NCI-H2081 (cell line): Measurements from ENCODE around the gene STK39.
A peak's percentile ranks its signal among the peaks of the same experiment; 100 is the strongest.

ENCODE experiments used
- DNase-seq, 2 experiments: peaks; one replicate each; lab custom pipeline; 2025; lab: John Stamatoyannopoulos, UW

STK39 gene

GRCh38 chr2:168210216-168210894 lies 37.0 kb downstream of the STK39 start:
- DNase-seq = no peak

GRCh38 chr2:168208652-168209051 lies 38.7 kb downstream of the STK39 start:
- DNase-seq = no peak

GRCh38 chr2:168207851-168208250 lies 39.5 kb downstream of the STK39 start:
- no peak for DNase-seq

GRCh38 chr2:168203762-168204693 lies 43.4 kb downstream of the STK39 start:
- DNase-seq = no peak

- no peak for DNase-seq
These were observed 45.7 kb downstream of the STK39 start for GRCh38 chr2:168201584-168202116.

DNA sequence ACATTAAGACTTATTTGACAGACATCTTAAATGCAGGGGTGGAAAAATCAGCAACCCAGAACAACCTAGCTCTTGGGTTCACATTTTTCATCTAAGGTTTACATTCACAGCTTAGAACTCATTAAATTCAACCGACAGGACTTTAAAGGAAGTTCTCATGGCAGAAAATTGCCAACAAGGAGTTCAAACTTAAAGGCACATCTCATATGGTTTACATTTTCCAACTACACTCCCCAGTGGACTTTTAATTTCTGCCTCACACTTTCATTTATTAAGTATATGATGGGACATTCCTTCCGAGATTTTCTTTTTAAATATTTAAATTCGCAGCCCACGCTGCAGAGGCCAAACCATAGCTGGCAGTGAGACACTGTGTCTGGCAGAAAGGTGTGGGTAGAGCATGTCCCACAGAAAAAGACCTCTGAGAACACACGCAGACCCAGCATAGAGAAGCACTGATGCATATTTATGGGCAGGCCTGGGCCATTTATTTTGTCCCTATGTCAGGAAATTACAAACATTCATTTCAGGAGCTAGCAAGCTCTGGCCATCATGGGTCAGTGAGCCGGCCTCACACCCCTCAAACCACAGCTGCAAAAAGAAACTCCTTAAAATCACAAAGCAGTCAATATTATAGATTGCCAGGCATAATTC lies 46.3 kb downstream of the STK39 start:
- DNase-seq = no peak

DNA sequence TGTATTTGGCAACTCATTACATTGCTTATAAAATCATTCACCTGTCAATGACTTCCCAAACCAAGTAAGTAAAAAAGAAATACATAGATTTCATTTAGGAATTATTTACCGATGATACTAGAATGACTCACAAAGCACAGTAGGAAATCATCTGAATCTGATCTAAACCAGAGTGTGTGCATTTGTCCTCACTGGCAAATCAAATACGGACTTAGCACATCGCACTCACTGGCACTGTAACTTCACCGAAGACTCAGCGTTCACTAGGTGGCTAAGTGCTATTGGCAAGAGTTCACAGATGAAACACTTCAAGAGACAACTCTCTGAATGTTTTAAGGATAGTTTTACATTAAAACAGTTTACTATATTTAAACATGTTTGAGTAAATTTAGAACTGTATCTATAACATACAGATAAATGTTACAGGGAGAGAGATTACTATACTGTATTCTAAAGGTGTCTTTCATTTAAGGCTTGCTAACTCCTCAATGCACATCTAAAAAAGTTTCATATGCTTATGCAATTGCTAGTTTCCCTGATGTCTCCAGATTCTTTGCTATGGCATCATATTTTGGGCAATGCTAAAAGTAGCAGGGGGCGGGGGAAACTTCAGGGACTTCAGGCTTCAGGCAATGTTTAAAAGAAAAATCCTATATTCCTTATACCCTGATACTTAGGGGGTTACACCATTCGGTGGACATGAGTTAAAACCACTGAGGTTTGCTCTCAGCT lies 48.8 kb downstream of the STK39 start:
- no peak for DNase-seq

GRCh38 chr2:168196764-168197180 lies 50.6 kb downstream of the STK39 start:
- DNase-seq = no peak

DNA sequence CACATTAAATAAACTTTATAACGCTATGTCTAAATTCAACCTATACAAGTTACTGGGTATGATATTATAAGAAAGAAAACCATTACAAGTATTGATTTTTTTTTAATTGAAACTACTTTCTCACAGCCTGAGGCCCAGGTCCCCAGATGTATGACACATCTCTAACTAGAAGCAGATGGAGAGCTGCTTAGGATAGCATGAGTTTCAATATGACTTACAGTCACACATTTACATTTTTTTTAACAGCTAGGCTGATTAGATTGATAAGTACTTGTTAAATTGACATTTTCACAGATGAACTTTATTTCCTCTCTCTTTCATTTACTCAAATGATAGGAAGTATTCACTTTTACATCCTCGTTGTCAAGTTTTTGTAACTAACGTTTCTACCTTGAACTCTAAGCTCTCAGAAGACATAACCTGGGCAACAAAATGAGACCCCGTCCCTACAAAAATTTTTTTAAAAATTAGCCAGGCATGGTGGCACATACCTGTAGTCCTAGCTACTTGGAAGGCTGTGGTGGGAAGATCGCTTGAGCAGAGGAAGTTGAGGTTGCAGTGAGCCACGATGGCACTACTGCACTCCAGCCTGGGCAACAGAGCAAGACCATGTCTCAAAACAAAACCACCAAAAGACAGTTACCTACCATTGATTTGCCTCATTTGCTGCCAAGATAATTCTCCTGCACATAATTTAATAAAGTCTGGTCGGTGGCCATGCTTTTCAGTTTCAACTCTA lies 52.4 kb downstream of the STK39 start:
- no peak for DNase-seq

DNA sequence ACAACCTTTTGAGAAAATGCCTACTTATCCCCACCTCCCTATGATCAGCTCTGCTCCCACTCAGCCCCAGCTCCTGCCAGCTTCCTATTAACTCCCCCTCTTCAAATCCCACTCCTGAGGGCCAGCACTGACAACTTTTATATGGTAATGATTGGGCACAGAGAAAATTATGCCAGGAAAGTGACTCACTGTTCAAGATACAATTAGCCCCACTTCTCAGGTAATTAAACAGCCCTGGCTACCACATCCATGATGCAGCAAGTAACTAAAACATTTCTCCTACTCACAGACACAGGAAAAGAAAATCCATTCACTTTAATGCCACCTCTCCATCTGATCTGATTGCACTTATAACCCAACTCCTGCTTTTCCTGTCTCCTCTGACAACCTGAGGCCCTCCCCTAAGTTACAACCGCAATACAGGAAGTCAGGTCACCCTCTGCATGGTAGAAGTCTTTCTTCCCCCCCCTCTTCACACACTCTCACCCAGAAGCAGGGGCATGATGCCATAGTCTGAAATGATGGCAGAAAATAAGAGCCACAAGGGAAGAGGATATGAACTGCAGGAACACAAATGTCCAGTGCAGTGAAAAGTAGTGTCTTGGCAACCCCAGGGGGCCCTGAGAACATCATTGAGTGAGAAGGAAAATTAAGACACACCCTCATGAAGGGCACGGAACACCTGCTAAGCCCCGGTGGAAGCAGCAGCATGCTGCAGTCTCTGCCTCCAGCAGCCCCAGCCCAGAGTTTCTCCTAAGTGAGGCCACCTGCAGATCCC lies 54.4 kb downstream of the STK39 start:
- peak in 1 of 2 experiments; percentile 64 for DNase-seq

GRCh38 chr2:168191955-168192785 lies 55.2 kb downstream of the STK39 start:
- no peak for DNase-seq

- DNase-seq = no peak
These were observed 56.6 kb downstream of the STK39 start for GRCh38 chr2:168190590-168191336.

GRCh38 chr2:168189835-168190569 lies 57.4 kb downstream of the STK39 start:
- no peak for DNase-seq

- DNase-seq = no peak
These were observed 59.4 kb downstream of the STK39 start for GRCh38 chr2:168188002-168188401.

DNA sequence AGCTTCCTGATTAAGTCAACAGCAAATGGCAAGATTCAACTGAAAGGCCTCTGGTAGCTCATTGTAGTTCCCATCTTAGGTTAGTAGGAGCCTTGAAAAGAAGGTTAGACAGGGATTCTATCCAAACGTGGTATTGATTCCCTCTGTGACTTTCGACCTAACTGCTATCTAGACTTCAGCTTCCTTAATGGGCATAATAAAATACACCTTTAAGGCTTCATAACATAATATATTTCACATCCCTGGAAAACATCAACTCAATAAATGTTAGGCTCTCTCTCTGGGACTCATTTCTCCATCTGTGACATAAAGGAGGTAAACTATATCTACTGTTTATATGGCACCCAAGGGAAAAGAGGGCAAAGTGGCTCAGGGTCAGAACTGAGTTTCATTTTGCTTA lies 60.9 kb downstream of the STK39 start:
- DNase-seq = no peak

DNA sequence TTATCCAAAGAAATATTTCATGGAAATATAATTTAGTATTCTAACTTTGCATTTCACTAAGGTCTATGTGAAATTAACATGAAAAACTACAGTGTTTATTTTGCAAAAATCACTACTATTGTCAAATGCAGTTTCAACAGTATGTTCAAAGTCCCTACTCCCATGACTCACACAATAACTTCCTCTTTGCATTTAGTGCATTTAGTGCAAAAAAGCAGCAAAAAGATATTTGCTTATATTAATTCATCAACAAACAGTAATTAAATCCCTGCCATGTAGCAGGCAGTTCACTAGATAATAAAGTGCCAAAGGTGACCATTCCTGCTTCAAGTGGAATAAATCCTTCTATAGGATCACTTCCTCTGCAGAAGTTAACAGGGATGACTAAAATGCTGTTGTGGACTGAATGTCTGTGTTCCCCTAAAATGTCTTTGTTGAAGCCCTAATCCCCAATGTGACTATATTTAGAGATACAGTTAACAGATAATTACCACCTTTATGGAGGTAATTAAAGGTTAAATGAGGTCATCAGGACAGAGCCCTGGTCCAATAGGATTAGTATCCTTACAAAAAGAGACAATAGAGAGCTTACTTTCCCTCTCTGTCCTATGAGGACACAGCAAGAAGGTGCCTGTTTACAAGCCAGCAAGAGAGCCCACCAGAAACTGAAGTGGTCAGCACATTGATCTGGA lies 61.7 kb downstream of the STK39 start:
- DNase-seq = no peak
